ENCODE measurements around the gene GPR151.

The GPR151 gene

GRCh38 chr5:146475190-146475780, 40.7 kb downstream of the GPR151 start:
- Histone ChIP-seq H3K9me3 (ENCODE audit: insufficient read depth, low read depth, low read length) (no peaks in the 10 kb centered on the region), H3K27ac (ENCODE audit: low read length) (no peak overlapping the region), H3K4me3 (ENCODE audit: low read length) (no peak overlapping the region)

GRCh38 chr5:146474065-146474464, 41.9 kb downstream of the GPR151 start:
- Histone ChIP-seq H3K4me3 (ENCODE audit: low read length) (no peak overlapping the region), H3K9ac (ENCODE audit: low read depth, low read length) (no peak overlapping the region), H3K27ac (ENCODE audit: low read length) (no peak overlapping the region), H3K9me3 (ENCODE audit: insufficient read depth, low read depth, low read length) (no peaks in the 10 kb centered on the region), H3K4me1 (ENCODE audit: insufficient read depth, low read length) (no peaks in the 10 kb centered on the region), H3K36me3 (ENCODE audit: insufficient read depth, low read depth, low read length) (peaks cover 93% of the 10 kb centered on the region), H3K27me3 (ENCODE audit: insufficient read depth, low read length) (no peaks in the 10 kb centered on the region)

More at GRCh38 chr5:146475190-146475780, 40.7 kb downstream of the GPR151 start:
- Histone ChIP-seq H3K27me3 (ENCODE audit: insufficient read depth, low read length) (no peaks in the 10 kb centered on the region), H3K4me1 (ENCODE audit: insufficient read depth, low read length) (no peaks in the 10 kb centered on the region), H3K36me3 (ENCODE audit: insufficient read depth, low read depth, low read length) (peaks cover 94% of the 10 kb centered on the region), H3K9ac (ENCODE audit: low read depth, low read length) (no peak overlapping the region)

GRCh38 chr5:146467760-146468159, 48.2 kb downstream of the GPR151 start:
- H3K36me3 ChIP-seq (ENCODE audit: insufficient read depth, low read depth, low read length), result peaks cover 85% of the 10 kb centered on the region
- no peak overlapping the region for H3K27ac ChIP-seq (ENCODE audit: low read length)
- no peaks in the 10 kb centered on the region for H3K4me1 ChIP-seq (ENCODE audit: insufficient read depth, low read length)
- no peak overlapping the region for H3K4me3 ChIP-seq (ENCODE audit: low read length)
- H3K9me3 ChIP-seq (ENCODE audit: insufficient read depth, low read depth, low read length), result no peaks in the 10 kb centered on the region
- no peaks in the 10 kb centered on the region for H3K27me3 ChIP-seq (ENCODE audit: insufficient read depth, low read length)
- no peak overlapping the region for H3K9ac ChIP-seq (ENCODE audit: low read depth, low read length)

- peaks cover 85% of the 10 kb centered on the region for H3K36me3 ChIP-seq (ENCODE audit: insufficient read depth, low read depth, low read length)
- H3K27me3 ChIP-seq (ENCODE audit: insufficient read depth, low read length), result no peaks in the 10 kb centered on the region
- no peaks in the 10 kb centered on the region for H3K4me1 ChIP-seq (ENCODE audit: insufficient read depth, low read length)
- H3K4me3 ChIP-seq (ENCODE audit: low read length), result no peak overlapping the region
- no peak overlapping the region for H3K9ac ChIP-seq (ENCODE audit: low read depth, low read length)
- H3K9me3 ChIP-seq (ENCODE audit: insufficient read depth, low read depth, low read length), result no peaks in the 10 kb centered on the region
- H3K27ac ChIP-seq (ENCODE audit: low read length), result no peak overlapping the region
These were observed 49.3 kb downstream of the GPR151 start for GRCh38 chr5:146466521-146467349.

GRCh38 chr5:146463446-146463845, 52.5 kb downstream of the GPR151 start:
- H3K36me3 ChIP-seq (ENCODE audit: insufficient read depth, low read depth, low read length), result peaks cover 90% of the 10 kb centered on the region
- no peaks in the 10 kb centered on the region for H3K4me1 ChIP-seq (ENCODE audit: insufficient read depth, low read length)
- H3K4me3 ChIP-seq (ENCODE audit: low read length), result no peak overlapping the region
- no peak overlapping the region for H3K27ac ChIP-seq (ENCODE audit: low read length)
- H3K9ac ChIP-seq (ENCODE audit: low read depth, low read length), result no peak overlapping the region
- no peaks in the 10 kb centered on the region for H3K27me3 ChIP-seq (ENCODE audit: insufficient read depth, low read length)
- no peaks in the 10 kb centered on the region for H3K9me3 ChIP-seq (ENCODE audit: insufficient read depth, low read depth, low read length)
